ENCODE data around the gene GCAT. TPM values are rescaled to one million over a fixed set of nuclear protein-coding genes. Genes with fewer than 3 reads are reported as not detected.

GCAT gene
- total and polyA plus RNA-seq, 4 donors = 20.7 to 32.6 (median 29.8) TPM

DNA sequence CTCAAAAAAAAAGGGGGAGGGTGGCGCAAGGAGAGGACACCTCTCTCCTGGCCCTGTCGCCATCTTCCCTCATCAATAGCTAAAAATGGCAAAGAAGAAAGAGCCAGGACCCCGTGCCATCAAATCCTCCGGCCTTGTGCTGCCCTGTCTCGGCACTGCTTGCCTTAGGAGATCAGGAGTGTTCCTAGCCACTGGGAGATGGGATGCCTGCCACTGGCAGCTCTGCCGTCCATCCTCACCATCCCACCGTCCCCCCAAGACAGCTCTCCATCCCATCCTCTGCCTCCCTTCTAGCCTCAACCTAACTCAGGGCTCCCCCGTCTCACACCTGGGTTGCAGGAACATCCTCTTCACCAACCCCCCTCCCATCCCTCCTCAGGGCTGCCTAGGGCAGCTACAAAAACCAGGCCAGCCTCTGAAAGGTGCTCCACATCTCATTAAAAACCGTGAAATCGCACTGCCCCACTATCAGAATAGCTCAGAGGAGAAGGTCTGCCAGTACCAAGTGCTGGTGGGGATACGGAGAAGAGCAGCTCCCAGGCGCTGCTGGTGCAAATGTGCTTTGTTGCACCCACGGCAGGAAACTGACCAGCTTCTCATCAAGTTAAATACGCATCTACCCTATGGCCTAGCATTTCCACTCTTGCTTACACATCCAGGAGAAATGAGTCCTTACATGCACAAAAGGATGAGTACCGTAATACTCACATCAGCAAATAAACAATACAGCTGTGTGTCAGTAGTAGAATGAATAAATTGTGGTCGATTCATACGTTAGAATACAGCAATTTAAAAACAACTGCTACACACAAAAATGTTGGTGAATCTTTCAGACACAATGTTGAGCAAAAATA lies 31.7 kb upstream of the GCAT start:
- Histone ChIP-seq H3K4me3 (ENCODE audit: low read depth in 1 of 3, low read length in 3 of 3) (no peak overlapping the region), H3K27ac (ENCODE audit: low read depth in 1 of 2, low read length in 2 of 2) (peak overlapping the region in 1 of 2 donors; percentile 78), H3K27me3 (ENCODE audit: control insufficient read depth in 4 of 4, insufficient read depth in 4 of 4, low read length in 3 of 4) (no peaks in the 10 kb centered on the region), H3K36me3 (ENCODE audit: control insufficient read depth in 4 of 4, insufficient read depth in 3 of 4, low read depth in 1 of 4, low read length in 3 of 4) (peaks cover 0 to 35% (median 15%) of the 10 kb centered on the region in 4 donors), H3K9ac (ENCODE audit: low read depth in 1 of 2, low read length in 2 of 2) (no peak overlapping the region), H3K4me1 (ENCODE audit: control insufficient read depth in 4 of 4, insufficient read depth in 4 of 4, low read length in 3 of 4) (peaks cover 4 to 10% (median 5%) of the 10 kb centered on the region in 4 donors), H3K9me3 (ENCODE audit: control insufficient read depth in 4 of 4, low read length in 3 of 4) (no peaks in the 10 kb centered on the region)
- no peak for DNase-seq (ENCODE audit: low spot score)
- 91% methylated on average over 17 of the region's 17 CpGs for WGBS
- no peak for TF ChIP-seq JUND (IDR thresholded peaks at IDR 0.05)
- TF ChIP-seq, protein P1, sequence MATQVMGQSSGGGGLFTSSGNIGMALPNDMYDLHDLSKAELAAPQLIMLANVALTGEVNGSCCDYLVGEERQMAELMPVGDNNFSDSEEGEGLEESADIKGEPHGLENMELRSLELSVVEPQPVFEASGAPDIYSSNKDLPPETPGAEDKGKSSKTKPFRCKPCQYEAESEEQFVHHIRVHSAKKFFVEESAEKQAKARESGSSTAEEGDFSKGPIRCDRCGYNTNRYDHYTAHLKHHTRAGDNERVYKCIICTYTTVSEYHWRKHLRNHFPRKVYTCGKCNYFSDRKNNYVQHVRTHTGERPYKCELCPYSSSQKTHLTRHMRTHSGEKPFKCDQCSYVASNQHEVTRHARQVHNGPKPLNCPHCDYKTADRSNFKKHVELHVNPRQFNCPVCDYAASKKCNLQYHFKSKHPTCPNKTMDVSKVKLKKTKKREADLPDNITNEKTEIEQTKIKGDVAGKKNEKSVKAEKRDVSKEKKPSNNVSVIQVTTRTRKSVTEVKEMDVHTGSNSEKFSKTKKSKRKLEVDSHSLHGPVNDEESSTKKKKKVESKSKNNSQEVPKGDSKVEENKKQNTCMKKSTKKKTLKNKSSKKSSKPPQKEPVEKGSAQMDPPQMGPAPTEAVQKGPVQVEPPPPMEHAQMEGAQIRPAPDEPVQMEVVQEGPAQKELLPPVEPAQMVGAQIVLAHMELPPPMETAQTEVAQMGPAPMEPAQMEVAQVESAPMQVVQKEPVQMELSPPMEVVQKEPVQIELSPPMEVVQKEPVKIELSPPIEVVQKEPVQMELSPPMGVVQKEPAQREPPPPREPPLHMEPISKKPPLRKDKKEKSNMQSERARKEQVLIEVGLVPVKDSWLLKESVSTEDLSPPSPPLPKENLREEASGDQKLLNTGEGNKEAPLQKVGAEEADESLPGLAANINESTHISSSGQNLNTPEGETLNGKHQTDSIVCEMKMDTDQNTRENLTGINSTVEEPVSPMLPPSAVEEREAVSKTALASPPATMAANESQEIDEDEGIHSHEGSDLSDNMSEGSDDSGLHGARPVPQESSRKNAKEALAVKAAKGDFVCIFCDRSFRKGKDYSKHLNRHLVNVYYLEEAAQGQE (IDR thresholded peaks at IDR 0.05) = no peak
- no peak for TF ChIP-seq YY1 (IDR thresholded peaks at IDR 0.05)
- no peak for TF ChIP-seq ATF3 (IDR thresholded peaks at IDR 0.05)
- TF ChIP-seq GABPA (IDR thresholded peaks at IDR 0.05 in 1 of 2, conservative IDR thresholded peaks at IDR 0.05 in 1 of 2) = no peak
- TF ChIP-seq MAX (IDR thresholded peaks at IDR 0.05) = no peak
- TF ChIP-seq NR2F2 (IDR thresholded peaks at IDR 0.05) = no peak
- no peak for TF ChIP-seq FOXA2 (IDR thresholded peaks at IDR 0.05)

- TF ChIP-seq RAD21 (IDR thresholded peaks at IDR 0.05) = no peak
- no peak for TF ChIP-seq EGR1 (IDR thresholded peaks at IDR 0.05; ENCODE audit: low read depth in 2 of 2)
- no peak for TF ChIP-seq RXRA (IDR thresholded peaks at IDR 0.05)
- no peak for TF ChIP-seq YY1 (IDR thresholded peaks at IDR 0.05)
- TF ChIP-seq TAF1 (conservative IDR thresholded peaks at IDR 0.05) = no peak
- no peak for TF ChIP-seq GABPA (IDR thresholded peaks at IDR 0.05 in 1 of 2, conservative IDR thresholded peaks at IDR 0.05 in 1 of 2)
- TF ChIP-seq NR2F2 (IDR thresholded peaks at IDR 0.05) = no peak
- no peak for TF ChIP-seq ATF3 (IDR thresholded peaks at IDR 0.05)
- TF ChIP-seq ZBTB33 (IDR thresholded peaks at IDR 0.05) = no peak
- no peak for TF ChIP-seq HNF4G (IDR thresholded peaks at IDR 0.05)
- no peak for TF ChIP-seq HNF4A (conservative IDR thresholded peaks at IDR 0.05)
- no peak for TF ChIP-seq FOXA2 (IDR thresholded peaks at IDR 0.05)
- no peak for TF ChIP-seq SP1 (IDR thresholded peaks at IDR 0.05)
- TF ChIP-seq FOXA1 (IDR thresholded peaks at IDR 0.05) = no peak
- no peak for TF ChIP-seq JUND (IDR thresholded peaks at IDR 0.05)
- TF ChIP-seq, protein P1 (IDR thresholded peaks at IDR 0.05) = no peak
- no peak for TF ChIP-seq CTCF (IDR thresholded peaks at IDR 0.05; ENCODE audit: low read depth, low read length, missing input control)
- no peak for TF ChIP-seq MAX (IDR thresholded peaks at IDR 0.05)
Observed at GRCh38 chr22:37776639-37777005, 31.1 kb upstream of the GCAT start.

More at GRCh38 chr22:37776639-37777005, 31.1 kb upstream of the GCAT start:
- Histone ChIP-seq H3K27me3 (ENCODE audit: control insufficient read depth in 4 of 4, insufficient read depth in 4 of 4, low read length in 3 of 4) (no peaks in the 10 kb centered on the region), H3K4me1 (ENCODE audit: control insufficient read depth in 4 of 4, insufficient read depth in 4 of 4, low read length in 3 of 4) (peaks cover 4 to 13% (median 5%) of the 10 kb centered on the region in 4 donors), H3K9me3 (ENCODE audit: control insufficient read depth in 4 of 4, low read length in 3 of 4) (no peaks in the 10 kb centered on the region), H3K27ac (ENCODE audit: low read depth in 1 of 2, low read length in 2 of 2) (peak overlapping the region; percentile 73 to 78), H3K36me3 (ENCODE audit: control insufficient read depth in 4 of 4, insufficient read depth in 3 of 4, low read depth in 1 of 4, low read length in 3 of 4) (peaks cover 0 to 29% (median 11%) of the 10 kb centered on the region in 4 donors), H3K4me3 (ENCODE audit: low read depth in 1 of 3, low read length in 3 of 3) (no peak overlapping the region), H3K9ac (ENCODE audit: low read depth in 1 of 2, low read length in 2 of 2) (no peak overlapping the region)
- WGBS = 85% methylated on average over 10 of the region's 10 CpGs
- no peak for DNase-seq (ENCODE audit: low spot score)
